Fibroblast of gingiva (primary cell): ENCODE measurements around the gene SLC25A21.
"Not testable (repeated sequence)": the region's sequence is repeated elsewhere in the genome, so short reads cannot be mapped to it uniquely, and the experiment has no call there.

ENCODE experiments used
- DNase-seq: peaks from one replicate; pipeline ENCODE4 v3.0.0-alpha.2; 2011; ENCODE audit warnings: low read depth

Gene SLC25A21

DNA sequence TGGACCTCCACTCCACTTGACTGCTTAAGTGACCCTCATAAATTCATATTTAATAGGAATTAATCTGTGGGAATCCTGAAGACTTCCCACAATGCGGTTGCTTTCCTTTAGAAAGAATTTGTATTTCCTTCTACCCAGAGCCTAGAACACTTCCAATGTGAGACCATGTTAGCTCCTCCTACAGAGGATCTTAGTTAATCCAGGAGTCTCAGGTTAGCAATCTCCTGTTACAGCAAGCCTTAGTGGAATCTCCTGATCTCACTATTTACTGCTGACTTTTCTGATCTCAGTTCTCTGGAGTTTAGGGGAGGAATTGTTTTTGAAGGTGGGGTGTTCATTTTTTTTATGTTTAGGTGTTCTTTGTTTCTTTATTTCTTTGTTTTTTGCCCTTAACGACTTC is 186.0 kb downstream of the SLC25A21 start:
- DNase-seq = no peak

DNA sequence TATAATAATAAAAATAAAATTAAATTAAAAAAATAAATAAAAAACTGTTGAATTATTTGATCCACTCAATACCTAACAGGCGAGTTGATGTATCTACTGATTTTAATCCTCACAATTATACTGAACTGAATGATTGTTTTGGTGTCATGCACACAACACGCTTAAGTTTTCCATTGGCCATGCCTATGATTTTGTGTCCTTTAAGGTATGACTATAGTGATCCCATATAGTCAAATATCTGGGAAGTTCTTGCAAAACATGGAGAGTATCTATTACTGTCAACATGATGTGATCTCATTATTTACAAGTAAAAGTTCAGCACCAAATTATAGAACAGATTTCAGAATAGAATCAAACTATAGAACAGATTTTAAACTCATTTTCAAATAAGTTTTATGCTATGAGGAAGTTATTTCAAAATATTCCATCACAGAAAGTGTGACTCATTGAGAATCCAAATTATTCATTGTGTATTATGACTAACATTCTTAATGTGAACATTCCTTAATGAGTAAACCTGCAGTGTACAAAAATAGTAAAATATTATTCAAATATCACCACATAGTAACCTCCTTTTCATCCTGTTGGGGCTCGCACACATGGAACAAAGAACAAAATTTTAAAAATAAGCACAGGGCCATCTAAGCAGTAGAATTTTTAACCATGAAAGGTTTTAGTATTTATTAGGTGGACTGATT is 190.4 kb downstream of the SLC25A21 start:
- DNase-seq = peak; percentile 56

DNA sequence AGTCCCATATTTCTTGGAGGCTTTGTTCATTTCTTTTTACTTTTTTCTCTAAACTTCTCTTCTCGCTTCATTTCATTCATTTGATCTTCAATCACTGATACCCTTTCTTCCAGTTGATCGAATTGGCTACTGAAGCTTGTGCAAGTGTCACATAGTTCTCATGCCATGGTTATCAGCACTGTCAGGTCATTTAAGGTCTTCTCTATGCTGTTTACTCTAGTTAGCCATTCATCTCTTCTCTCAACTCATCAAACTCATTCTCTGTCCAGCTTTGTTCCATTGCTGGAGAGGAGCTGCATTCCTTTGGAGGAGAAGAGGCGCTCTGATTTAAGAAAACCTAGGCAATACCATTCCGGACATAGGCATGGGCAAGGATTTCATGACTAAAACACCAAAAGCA is 192.0 kb downstream of the SLC25A21 start:
- DNase-seq = not testable (repeated sequence)

DNA sequence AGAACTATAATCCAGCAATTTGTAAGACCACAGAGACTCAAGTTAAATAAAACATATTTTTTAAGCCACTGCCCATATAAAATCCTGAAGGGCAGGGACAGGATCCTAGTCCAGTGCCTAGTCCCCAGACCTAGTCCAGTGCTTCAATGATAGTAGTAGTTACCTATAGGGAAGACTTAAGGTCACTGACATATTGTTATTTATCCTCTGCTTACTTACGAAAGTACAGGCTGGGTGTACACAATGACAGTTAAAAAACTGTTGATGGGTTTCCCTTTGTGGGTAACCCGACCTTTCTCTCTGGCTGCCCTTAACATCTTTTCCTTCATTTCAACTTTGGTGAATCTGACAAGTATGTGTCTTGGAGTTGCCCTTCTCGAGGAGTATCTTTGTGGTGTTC is 192.5 kb downstream of the SLC25A21 start:
- DNase-seq = no peak

- peak; percentile 63 for DNase-seq
Measured at GRCh38 chr14:36976571-36977023, 195.8 kb downstream of the SLC25A21 start.

- peak; percentile 76 for DNase-seq
Measured at GRCh38 chr14:36975834-36976233, 196.6 kb downstream of the SLC25A21 start.

GRCh38 chr14:36974985-36975384 is 197.4 kb downstream of the SLC25A21 start:
- DNase-seq = no peak

DNA sequence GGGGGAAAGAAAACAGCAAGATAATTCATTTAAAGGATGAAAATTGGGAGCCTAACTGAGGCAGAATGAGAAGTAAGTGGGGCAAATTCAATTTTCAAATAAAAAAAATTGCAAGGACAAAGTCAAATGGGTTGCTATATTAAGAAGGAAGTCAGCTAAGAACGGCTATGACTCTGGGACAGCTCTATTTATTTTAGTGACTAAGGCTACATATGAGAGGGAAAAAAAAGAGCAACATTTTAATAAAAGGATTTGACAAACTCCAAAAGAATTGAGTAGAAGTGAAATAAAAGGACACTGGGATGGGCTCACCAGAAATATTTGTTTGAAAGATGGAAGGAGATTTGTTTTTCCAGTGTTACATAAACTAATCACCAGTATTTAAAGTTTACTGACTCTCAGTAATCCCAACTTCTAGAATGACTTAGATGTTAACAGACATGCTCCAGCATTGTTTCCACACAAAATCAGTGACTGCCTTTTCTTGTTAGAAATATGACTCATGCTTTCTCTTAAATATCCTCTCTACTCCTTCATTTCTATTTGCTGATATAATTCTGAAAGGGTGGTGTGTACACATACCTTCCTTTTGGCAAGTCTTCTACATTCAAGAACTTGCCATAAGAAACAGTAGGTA is 198.5 kb downstream of the SLC25A21 start:
- DNase-seq = peak; percentile 60

- no peak for DNase-seq
Measured at GRCh38 chr14:36971263-36971855, 201.0 kb downstream of the SLC25A21 start.

- DNase-seq = no peak
Measured at GRCh38 chr14:36967892-36968555, 204.4 kb downstream of the SLC25A21 start.

DNA sequence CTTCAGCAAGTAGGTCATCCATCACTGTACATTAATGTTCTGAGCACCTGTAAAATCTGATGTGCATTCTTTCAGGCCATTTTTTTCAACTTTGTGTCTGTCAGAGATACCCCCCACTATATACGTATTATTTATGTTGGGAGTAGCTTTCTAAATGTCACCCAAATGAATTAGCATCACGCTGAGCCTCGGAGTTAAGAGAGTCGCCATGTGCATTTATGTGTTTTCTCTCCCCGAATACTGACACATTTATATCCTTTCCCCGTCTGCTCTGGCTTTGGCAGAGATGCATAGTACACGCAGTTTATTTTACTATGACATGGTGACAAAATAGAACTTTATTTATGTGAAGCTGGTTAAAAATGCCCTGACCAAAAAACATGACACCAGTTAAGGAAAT is 216.4 kb downstream of the SLC25A21 start:
- no peak for DNase-seq

GRCh38 chr14:36955376-36955775 is 217.0 kb downstream of the SLC25A21 start:
- no peak for DNase-seq

- peak; percentile 58 for DNase-seq
Measured at GRCh38 chr14:36952689-36953088, 219.7 kb downstream of the SLC25A21 start.

DNA sequence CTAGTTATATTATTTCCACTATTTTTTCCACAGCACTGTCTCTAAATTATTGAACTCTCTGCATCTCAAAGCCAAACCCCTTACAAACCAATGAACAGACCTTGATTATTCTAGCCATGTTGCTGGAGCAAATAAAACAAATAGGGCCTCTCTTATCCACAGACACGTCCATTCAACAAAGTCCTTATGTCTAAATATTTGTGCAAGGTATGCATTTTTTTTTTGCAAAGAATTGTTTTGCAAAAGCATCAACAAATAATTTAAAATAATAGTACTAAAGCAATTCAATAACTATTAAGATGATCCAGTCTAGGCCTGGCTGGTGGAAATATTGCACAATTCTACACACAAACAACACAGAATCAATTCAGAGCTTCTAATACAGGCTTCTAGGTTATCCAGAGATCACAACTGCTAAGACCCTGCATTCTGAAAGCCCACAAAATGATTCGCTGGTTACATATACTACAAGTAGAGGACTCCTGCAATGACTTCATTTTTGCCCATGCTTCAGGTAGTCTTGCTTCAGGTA is 221.0 kb downstream of the SLC25A21 start:
- DNase-seq = no peak

GRCh38 chr14:36950812-36951211 is 221.6 kb downstream of the SLC25A21 start:
- no peak for DNase-seq

GRCh38 chr14:36949371-36949770 is 223.0 kb downstream of the SLC25A21 start:
- DNase-seq = no peak

- DNase-seq = no peak
Measured at GRCh38 chr14:36948157-36948859, 224.1 kb downstream of the SLC25A21 start.

DNA sequence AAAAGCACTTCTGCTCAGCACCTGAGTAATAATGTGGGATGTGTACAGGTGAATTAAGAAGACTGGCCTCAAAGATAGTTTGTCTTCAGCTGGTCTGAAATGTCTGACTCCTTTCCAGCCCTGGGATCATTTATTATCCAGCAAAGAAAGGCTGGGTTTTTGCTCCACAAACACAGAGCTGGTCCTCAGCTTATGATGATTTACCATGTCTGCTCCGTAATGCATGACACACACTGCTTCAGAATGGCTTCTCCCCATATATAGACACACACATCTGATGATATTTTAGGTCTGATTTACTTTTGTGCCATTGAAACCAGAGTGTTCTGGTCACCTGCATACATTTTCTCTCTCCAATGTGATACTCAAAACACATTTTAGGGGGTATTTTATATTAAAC is 225.0 kb downstream of the SLC25A21 start:
- DNase-seq = no peak

GRCh38 chr14:36946872-36947271 is 225.5 kb downstream of the SLC25A21 start:
- DNase-seq = no peak

- DNase-seq = peak; percentile 83
Measured at GRCh38 chr14:36944307-36945010, 227.9 kb downstream of the SLC25A21 start.
